ENCODE results near the gene SNRNP70.

Gene SNRNP70

GRCh38 chr19:49107625-49108459 is 22.6 kb downstream of the SNRNP70 start (continued):
- no peak for TF ChIP-seq PATZ1 (CRISPR knock-in tag; IDR thresholded peaks at IDR 0.05; ENCODE audit: borderline replicate concordance)
- TF ChIP-seq ZFP3 (CRISPR knock-in tag; IDR thresholded peaks at IDR 0.05), result no peak
- TF ChIP-seq ZC3H10 (CRISPR knock-in tag; IDR thresholded peaks at IDR 0.05), result no peak
- no peak for TF ChIP-seq ZNF70 (CRISPR knock-in tag; IDR thresholded peaks at IDR 0.05)
- no peak for TF ChIP-seq SNAI2 (CRISPR knock-in tag; IDR thresholded peaks at IDR 0.05)
- no peak for TF ChIP-seq TCF4 (CRISPR knock-in tag; IDR thresholded peaks at IDR 0.05; ENCODE audit: borderline replicate concordance)
- TF ChIP-seq GLIS3 (CRISPR knock-in tag; IDR thresholded peaks at IDR 0.05), result no peak
- no peak for TF ChIP-seq TOX (CRISPR knock-in tag; IDR thresholded peaks at IDR 0.05; ENCODE audit: borderline replicate concordance)

- no peak for ATAC-seq
- TF ChIP-seq, protein P1, sequence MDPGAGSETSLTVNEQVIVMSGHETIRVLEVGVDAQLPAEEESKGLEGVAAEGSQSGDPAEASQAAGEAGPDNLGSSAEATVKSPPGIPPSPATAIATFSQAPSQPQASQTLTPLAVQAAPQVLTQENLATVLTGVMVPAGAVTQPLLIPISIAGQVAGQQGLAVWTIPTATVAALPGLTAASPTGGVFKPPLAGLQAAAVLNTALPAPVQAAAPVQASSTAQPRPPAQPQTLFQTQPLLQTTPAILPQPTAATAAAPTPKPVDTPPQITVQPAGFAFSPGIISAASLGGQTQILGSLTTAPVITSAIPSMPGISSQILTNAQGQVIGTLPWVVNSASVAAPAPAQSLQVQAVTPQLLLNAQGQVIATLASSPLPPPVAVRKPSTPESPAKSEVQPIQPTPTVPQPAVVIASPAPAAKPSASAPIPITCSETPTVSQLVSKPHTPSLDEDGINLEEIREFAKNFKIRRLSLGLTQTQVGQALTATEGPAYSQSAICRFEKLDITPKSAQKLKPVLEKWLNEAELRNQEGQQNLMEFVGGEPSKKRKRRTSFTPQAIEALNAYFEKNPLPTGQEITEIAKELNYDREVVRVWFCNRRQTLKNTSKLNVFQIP (CRISPR knock-in tag; IDR thresholded peaks at IDR 0.05; ENCODE audit: borderline replicate concordance, low read depth), result no peak
- TF ChIP-seq ZFP3 (CRISPR knock-in tag; IDR thresholded peaks at IDR 0.05), result no peak
- no peak for TF ChIP-seq SNAI2 (CRISPR knock-in tag; IDR thresholded peaks at IDR 0.05)
- TF ChIP-seq ZFP30 (CRISPR knock-in tag; IDR thresholded peaks at IDR 0.05), result no peak
- no peak for TF ChIP-seq OSR1 (CRISPR knock-in tag; IDR thresholded peaks at IDR 0.05)
- TF ChIP-seq ZNF70 (CRISPR knock-in tag; IDR thresholded peaks at IDR 0.05), result no peak
- no peak for TF ChIP-seq GLIS3 (CRISPR knock-in tag; IDR thresholded peaks at IDR 0.05)
- no peak for TF ChIP-seq TOX (CRISPR knock-in tag; IDR thresholded peaks at IDR 0.05; ENCODE audit: borderline replicate concordance)
- no peak for TF ChIP-seq ZNF8 (CRISPR knock-in tag; IDR thresholded peaks at IDR 0.05)
- TF ChIP-seq RARB (CRISPR knock-in tag; IDR thresholded peaks at IDR 0.05), result no peak
- no peak for TF ChIP-seq CSDC2 (CRISPR knock-in tag; IDR thresholded peaks at IDR 0.05)
Observed at GRCh38 chr19:49109051-49109450, 23.8 kb downstream of the SNRNP70 start.

DNA sequence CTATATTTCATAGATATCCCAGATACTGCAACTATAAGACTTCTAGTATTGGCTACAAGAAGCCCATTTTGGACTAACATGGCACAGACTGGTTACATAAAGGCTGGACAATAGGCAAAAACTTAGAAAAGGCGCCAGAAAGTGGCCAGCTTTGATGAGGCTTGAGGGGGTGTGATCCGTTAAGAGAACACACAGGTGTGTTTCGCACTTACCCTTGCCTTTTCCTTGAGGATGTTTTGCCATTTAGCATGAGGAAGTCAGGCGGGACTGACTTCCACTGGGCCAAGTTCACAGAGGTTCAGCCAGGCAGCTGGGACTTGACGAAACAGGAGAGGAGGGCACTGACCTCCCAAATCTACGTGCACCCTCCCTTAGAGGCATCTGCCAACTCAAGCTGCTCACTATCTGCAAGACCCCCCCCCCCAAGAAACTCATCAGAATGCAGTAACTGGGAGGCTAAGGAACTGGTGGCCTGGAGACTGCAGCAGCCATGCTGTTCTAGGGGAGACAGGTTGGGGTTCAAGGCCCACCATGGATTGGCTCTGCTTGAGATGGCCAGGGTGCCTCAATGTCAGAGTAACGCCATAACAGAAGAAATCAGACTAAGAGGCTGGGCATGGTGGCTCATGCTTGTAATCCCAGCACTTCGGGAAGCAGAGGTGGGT is 24.4 kb downstream of the SNRNP70 start:
- ATAC-seq, result no peak
- TF ChIP-seq ZC3H10 (CRISPR knock-in tag; IDR thresholded peaks at IDR 0.05) (no peak), ZNF8 (CRISPR knock-in tag; IDR thresholded peaks at IDR 0.05) (no peak), BACH2 (CRISPR knock-in tag; IDR thresholded peaks at IDR 0.05; ENCODE audit: borderline replicate concordance) (no peak), ZNF70 (CRISPR knock-in tag; IDR thresholded peaks at IDR 0.05) (no peak), PPARA (CRISPR knock-in tag; IDR thresholded peaks at IDR 0.05; ENCODE audit: borderline replicate concordance) (no peak), CSDC2 (CRISPR knock-in tag; IDR thresholded peaks at IDR 0.05) (no peak), ARNTL (CRISPR knock-in tag; IDR thresholded peaks at IDR 0.05; ENCODE audit: borderline replicate concordance, low read depth) (no peak), ZFP30 (CRISPR knock-in tag; IDR thresholded peaks at IDR 0.05) (no peak), OSR1 (CRISPR knock-in tag; IDR thresholded peaks at IDR 0.05) (no peak), TSHZ2 (CRISPR knock-in tag; IDR thresholded peaks at IDR 0.05) (no peak), TOX (CRISPR knock-in tag; IDR thresholded peaks at IDR 0.05; ENCODE audit: borderline replicate concordance) (no peak), ESRRG (CRISPR knock-in tag; IDR thresholded peaks at IDR 0.05) (no peak)

GRCh38 chr19:49110567-49110966 is 25.3 kb downstream of the SNRNP70 start:
- no peak for ATAC-seq
- TF ChIP-seq BACH2 (CRISPR knock-in tag; IDR thresholded peaks at IDR 0.05; ENCODE audit: borderline replicate concordance) (no peak), PATZ1 (CRISPR knock-in tag; IDR thresholded peaks at IDR 0.05; ENCODE audit: borderline replicate concordance) (no peak), ZFP30 (CRISPR knock-in tag; IDR thresholded peaks at IDR 0.05) (no peak), TSHZ2 (CRISPR knock-in tag; IDR thresholded peaks at IDR 0.05) (no peak), ZNF565 (CRISPR knock-in tag; conservative IDR thresholded peaks at IDR 0.05; ENCODE audit: low read depth) (no peak), ZNF8 (CRISPR knock-in tag; IDR thresholded peaks at IDR 0.05) (no peak), CSDC2 (CRISPR knock-in tag; IDR thresholded peaks at IDR 0.05) (no peak), ESRRG (CRISPR knock-in tag; IDR thresholded peaks at IDR 0.05) (no peak)
- TF ChIP-seq, protein P1 (CRISPR knock-in tag; IDR thresholded peaks at IDR 0.05; ENCODE audit: borderline replicate concordance, low read depth), result no peak

Measured in SK-N-SH treated with all-trans-retinoic acid at 6 μM for 48 hours (cell line).